EH (cell line): ENCODE results near the gene RRP8.

ENCODE experiments used
- DNase-seq: peaks from one replicate; pipeline ENCODE4 v3.0.0-alpha.2; 2015; ENCODE audit warnings: low read depth

Gene RRP8

GRCh38 chr11:6568191-6568918 lies 35.1 kb downstream of the RRP8 start:
- DNase-seq = peak; percentile 64

- DNase-seq = no peak
These were observed 36.1 kb downstream of the RRP8 start for GRCh38 chr11:6567371-6567745.

- no peak for DNase-seq
These were observed 36.6 kb downstream of the RRP8 start for GRCh38 chr11:6566704-6567370.

- DNase-seq = no peak
These were observed 37.3 kb downstream of the RRP8 start for GRCh38 chr11:6565988-6566703.

GRCh38 chr11:6565325-6565724 lies 38.1 kb downstream of the RRP8 start:
- no peak for DNase-seq

- no peak for DNase-seq
These were observed 39.7 kb downstream of the RRP8 start for GRCh38 chr11:6563667-6564066.

- peak; percentile 5 for DNase-seq
These were observed 40.2 kb downstream of the RRP8 start for GRCh38 chr11:6563121-6563619.

GRCh38 chr11:6561288-6561687 lies 42.1 kb downstream of the RRP8 start:
- no peak for DNase-seq

- DNase-seq = no peak
These were observed 44.0 kb downstream of the RRP8 start for GRCh38 chr11:6559369-6559768.

GRCh38 chr11:6557761-6558674 lies 45.4 kb downstream of the RRP8 start:
- no peak for DNase-seq

- DNase-seq = no peak
These were observed 46.4 kb downstream of the RRP8 start for GRCh38 chr11:6557063-6557462.

GRCh38 chr11:6556139-6556949 lies 47.1 kb downstream of the RRP8 start:
- DNase-seq = no peak

- no peak for DNase-seq
These were observed 48.3 kb downstream of the RRP8 start for GRCh38 chr11:6554828-6555706.

- DNase-seq = no peak
These were observed 49.8 kb downstream of the RRP8 start for GRCh38 chr11:6553634-6554033.

- DNase-seq = no peak
These were observed 54.8 kb downstream of the RRP8 start for GRCh38 chr11:6548641-6549040.

- no peak for DNase-seq
These were observed 55.3 kb downstream of the RRP8 start for GRCh38 chr11:6548121-6548520.

GRCh38 chr11:6547177-6547576 lies 56.2 kb downstream of the RRP8 start:
- DNase-seq = no peak

GRCh38 chr11:6546735-6547134 lies 56.7 kb downstream of the RRP8 start:
- DNase-seq = no peak

GRCh38 chr11:6545917-6546605 lies 57.4 kb downstream of the RRP8 start:
- no peak for DNase-seq
